GM18520 (cell line): Measurements from ENCODE around the gene NECTIN1.
"Not testable (repeated sequence)": the region's sequence is repeated elsewhere in the genome, so short reads cannot be mapped to it uniquely, and the experiment has no call there.

Experiments used
- ATAC-seq: cut with Tn5 transposase; IDR thresholded peaks from one replicate; pipeline ENCODE4 v1.9.1; 2021; ENCODE audit not compliant: unreplicated experiment

Gene NECTIN1

GRCh38 chr11:119622454-119623143 lies 106.4 kb downstream of the NECTIN1 start:
- ATAC-seq: no peak

DNA sequence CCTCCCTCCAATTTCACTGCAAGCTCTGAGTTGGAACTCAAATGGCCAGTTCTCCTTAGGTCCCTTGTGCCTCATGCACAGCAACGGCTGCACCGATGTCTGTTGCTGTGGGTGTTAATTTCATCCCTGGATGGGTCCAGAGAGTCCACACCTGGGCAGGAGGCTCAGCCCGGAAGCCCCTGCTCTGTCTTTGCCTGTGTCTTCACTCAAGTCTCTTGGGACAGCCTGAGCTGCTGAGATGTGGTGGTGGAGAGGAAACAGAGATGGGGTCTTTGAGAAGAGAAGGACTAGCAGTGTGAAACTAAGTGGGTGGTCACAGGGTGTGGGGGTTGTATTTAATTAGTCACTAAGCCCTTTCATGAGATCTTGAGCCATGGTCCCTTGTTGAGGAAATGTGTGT lies 109.3 kb downstream of the NECTIN1 start:
- no peak for ATAC-seq

GRCh38 chr11:119618208-119618909 lies 110.6 kb downstream of the NECTIN1 start:
- no peak for ATAC-seq

- no peak for ATAC-seq
Measured at GRCh38 chr11:119617340-119617713, 111.7 kb downstream of the NECTIN1 start.

GRCh38 chr11:119616586-119617339 lies 112.2 kb downstream of the NECTIN1 start:
- ATAC-seq: no peak

DNA sequence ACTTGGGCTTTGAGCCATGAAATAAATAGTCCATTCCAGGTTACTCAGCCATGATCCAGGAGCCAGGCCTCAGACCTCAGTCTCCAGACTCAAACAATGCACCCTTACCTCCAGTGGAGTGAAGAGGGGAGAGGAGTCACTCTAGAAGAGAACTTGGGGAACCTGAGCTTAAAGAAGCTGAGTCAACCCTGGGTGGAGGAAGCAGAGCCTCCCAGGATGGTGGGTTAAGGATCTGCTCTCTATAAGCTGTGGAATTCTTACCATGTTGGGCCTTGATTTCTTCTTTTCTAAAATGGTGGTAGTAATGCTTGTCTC lies 113.2 kb downstream of the NECTIN1 start:
- ATAC-seq: no peak

DNA sequence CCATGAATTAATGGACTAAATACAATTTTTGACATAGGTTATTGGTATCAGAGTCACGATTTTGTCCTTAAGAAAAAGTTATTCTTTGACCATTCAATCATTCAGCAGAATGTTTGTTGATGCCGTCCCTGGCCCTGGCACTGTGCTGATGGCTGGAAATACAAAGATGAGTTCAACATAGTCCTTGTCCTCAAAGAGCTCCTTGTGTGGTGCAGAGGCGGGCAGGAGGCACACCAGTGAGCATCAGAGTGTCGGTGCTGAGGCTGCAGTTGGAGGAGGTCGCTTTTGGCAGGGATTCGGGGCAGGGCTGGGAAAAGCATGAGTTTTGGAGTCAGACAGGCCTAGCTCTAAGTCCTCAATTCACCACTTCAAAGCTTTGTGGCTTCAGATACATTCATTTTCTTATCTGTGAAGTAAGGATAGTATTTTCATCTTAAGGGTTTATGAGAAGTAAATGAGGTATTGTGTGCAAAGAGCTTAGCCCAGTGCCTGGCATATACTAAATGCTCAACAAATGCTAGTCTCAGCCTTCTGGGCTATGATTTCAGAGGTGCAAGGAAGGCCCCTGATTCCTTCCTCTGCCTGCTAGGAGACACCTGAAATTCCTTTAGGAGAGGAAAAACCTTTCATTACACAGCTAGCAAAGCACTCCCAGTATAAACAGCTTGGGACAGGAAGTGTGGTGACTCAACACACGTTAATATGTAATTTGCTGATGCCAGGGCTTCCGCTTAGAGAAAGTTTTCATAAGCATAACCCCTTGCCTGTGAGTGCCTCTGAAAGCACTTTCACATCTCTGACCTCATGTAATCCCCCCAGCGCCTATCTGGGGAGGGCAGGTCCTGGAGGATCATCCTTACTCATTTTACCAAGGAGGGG lies 113.8 kb downstream of the NECTIN1 start:
- no peak for ATAC-seq

DNA sequence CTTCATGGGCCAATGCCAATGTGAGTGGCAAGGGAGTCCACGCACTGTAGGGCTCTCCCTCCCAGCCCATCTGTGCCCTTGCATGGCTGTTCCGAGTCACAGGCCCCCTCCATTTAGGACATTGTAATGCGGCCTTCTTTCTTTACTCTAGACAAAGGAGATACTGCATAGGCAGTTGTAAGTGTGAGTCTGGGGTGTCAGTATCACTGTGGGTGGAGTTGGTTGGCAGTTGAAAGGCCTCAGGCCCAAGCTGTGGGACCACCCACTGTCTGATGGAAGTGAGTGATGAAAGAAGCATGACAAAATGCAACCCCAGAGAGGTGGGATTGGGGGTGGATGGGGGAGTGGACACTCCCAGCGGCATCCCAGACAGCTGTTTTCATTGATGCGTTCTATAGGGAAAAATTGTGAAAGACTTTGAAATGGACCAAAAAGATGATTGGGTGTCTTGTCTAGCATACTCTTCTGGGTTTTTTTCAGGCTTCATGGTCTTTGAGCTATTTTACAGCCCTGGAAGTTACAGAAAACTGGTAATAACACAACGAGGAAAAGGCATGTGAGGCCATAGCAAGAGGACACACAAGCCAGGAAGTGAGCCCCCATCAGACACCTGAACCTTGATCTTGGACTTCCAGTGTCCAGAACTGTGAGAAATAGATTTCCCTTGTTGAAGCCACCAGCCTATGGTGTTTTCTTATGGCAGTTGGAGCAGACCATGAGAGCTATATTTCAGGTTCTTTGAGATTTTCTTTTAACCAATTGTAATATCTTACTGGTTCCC lies 114.6 kb downstream of the NECTIN1 start:
- no peak for ATAC-seq

DNA sequence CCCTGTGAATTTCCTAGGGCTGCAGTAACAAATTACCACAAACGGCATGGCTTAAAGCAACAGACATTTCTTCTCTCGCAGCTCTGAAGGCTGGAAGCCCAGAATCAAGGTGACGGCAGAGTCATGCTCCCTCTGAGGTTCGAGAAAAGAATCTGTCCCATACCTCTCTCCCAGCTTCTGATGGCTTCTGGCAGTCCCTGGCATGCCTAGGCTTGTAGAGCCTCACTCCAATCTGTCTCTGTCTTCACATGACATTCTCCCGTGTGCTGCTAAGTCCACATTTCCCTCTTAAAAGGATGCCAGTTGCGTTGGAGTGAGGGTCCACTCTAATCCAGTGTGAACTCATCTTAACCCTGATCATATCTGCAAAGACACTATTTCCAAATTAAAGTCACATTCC lies 116.2 kb downstream of the NECTIN1 start:
- ATAC-seq: no peak

DNA sequence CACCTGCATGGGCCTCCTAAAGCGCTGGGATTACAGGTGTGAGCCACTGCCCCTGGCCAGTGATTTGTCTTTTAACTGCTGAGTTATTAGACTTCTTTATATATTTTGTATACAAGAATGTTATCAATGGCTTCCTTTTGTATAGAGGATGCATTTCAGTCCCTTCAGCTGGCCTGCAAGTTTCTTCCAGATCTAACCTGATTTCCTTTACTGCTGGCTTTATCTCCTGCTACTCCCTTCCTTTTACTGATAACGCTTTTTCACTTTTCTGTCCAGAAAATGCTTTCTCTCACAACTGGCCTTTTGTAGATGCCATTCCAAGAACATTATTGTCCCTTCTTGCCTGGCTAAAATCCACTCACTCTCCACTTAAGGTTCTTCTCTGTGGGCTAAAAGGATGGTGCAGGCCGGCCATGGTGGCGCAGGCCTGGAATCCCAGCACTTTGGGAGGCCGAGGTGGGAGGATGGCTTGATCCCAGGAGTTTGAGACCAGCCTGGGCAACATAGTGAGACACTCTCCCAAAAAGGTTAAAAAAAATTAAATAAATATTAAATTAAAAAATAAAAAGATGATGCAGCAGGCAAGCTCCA lies 118.1 kb downstream of the NECTIN1 start:
- ATAC-seq: no peak

GRCh38 chr11:119608781-119609180 lies 120.2 kb downstream of the NECTIN1 start:
- no peak for ATAC-seq

- no peak for ATAC-seq
Measured at GRCh38 chr11:119608201-119608600, 120.8 kb downstream of the NECTIN1 start.

GRCh38 chr11:119607726-119608125 lies 121.3 kb downstream of the NECTIN1 start:
- no peak for ATAC-seq

- ATAC-seq: no peak
Measured at GRCh38 chr11:119605137-119605665, 123.8 kb downstream of the NECTIN1 start.

GRCh38 chr11:119602745-119603373 lies 126.1 kb downstream of the NECTIN1 start:
- ATAC-seq: no peak

DNA sequence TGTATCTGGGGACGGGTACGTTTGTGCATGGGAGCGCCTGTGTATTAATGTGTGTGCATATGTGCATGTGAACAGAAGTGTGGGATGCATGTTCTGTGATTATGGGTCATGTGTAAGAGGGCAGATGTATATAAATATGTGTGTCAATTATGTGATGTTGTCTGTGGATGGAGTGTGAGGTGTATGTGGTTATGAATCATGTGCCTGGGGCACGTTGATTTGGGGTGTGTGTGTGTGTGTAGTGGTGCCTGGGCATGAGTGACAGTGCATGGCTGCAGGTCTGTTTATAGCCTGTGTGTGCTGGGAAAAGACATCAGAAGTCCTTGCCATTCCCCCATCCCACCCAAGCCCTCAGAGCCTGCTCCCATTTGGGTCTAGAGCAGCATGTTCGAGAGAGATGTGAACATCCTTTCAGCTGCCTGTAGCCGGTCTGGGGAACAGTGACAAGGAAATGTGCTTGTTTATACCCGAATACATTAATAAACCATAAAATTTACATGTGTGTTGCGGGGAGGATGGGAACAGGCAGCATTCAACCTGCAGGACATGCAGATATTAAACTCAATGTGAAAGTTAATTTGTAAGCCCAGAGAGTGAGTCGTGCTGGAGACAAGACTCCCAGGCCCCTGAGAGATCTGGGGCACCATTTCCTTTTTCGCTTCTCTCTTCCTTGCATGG lies 129.0 kb downstream of the NECTIN1 start:
- no peak for ATAC-seq

DNA sequence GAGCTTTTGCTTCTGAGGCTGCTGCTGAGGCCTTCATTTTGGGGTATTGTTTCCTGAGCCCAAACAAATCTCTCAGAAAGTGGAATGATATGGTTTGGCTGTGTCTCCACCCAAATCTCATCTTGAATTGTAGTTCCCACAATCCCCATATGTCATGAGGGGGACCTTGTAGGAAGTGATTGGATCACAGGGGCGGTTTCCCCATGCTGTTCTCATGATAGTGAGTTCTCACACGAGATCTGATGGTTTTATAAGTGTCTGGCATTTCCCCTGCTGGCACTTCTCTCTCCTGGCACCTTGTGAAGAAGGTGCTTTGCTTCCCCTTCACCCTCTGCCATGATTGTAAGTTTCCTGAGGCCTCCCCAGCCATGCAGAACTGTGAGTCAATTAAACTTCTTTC lies 133.1 kb downstream of the NECTIN1 start:
- ATAC-seq: not testable (repeated sequence)

DNA sequence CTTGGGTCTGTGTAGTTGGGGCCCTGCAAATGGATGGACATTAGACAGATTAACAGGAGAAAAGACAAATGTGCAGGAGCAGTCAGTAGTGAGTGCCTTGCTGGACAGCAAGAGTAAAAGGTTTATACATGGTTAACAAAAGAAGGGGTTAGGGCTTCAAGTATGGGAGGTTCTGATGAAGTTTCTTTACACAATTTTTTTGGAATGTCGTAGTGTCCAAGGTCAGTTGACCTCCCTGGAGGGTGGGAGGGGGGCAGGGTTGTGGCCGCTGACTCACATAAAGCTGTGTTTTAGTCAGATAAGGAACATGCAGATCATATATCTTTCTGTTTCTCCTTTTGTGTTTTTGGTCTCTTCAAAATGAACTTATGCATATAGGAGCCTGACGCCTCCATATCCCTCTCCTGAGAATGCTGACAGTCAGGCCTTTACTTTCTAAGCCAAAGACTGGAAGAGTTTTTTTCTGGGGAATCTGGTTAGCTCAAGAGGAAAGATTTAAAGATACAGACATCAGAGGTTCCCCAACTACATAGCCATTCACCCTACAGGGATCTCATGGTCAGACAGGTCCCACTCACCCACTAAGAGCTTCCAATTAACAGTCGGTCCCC lies 134.3 kb downstream of the NECTIN1 start:
- ATAC-seq: no peak
